ENCODE measurements around the gene GJD3.

GRCh38 chr17:40313668-40314583 lies 50.6 kb downstream of the GJD3 start:
- TF ChIP-seq EZH2phosphoT487 (IDR thresholded peaks at IDR 0.05; ENCODE audit: borderline replicate concordance, low read depth, low read length) (no peak), CTCF (conservative IDR thresholded peaks at IDR 0.05; ENCODE audit: low read length) (no peak)

Measured in OCI-LY7 (cell line).